ENCODE results near the gene MATN3.

MATN3 gene

GRCh38 chr2:20001361-20001863 is 11.1 kb downstream of the MATN3 start:
- DNase-seq (ENCODE audit: low read depth) = no peak

GRCh38 chr2:19993731-19994130 is 18.7 kb downstream of the MATN3 start:
- DNase-seq (ENCODE audit: low read depth) = no peak

GRCh38 chr2:19991895-19992294 is 20.6 kb downstream of the MATN3 start:
- no peak for DNase-seq (ENCODE audit: low read depth)

GRCh38 chr2:19990416-19990728 is 22.1 kb downstream of the MATN3 start:
- no peak for DNase-seq (ENCODE audit: low read depth)

- DNase-seq (ENCODE audit: low read depth) = peak; percentile 83
Measured at GRCh38 chr2:19989667-19990415, 22.6 kb downstream of the MATN3 start, which contains the start of gene WDR35. WDR35 (minus strand) TSS chr2:19990105; CDS start chr2:19990015, 90 bp downstream.

- DNase-seq (ENCODE audit: low read depth) = no peak
Measured at GRCh38 chr2:19989342-19989666, 23.2 kb downstream of the MATN3 start.

DNA sequence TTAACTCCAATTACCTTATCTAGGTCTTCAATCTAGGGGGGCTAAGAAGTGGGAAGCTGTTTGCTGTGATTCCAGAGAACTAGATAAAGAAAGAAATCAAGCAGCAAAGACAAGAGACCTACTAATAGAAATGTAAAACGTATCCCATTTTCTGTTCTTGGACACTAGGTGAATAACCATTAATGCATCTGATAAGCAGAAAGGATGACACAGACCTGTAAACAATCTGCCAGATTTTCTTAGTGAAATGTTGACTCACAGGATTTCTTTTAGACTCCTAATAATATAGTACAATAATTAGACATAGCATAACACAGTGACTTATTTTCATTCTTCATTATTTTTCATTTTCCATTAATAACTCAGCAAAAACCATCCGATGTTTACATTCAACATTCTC is 23.9 kb downstream of the MATN3 start:
- DNase-seq (ENCODE audit: low read depth) = no peak

DNA sequence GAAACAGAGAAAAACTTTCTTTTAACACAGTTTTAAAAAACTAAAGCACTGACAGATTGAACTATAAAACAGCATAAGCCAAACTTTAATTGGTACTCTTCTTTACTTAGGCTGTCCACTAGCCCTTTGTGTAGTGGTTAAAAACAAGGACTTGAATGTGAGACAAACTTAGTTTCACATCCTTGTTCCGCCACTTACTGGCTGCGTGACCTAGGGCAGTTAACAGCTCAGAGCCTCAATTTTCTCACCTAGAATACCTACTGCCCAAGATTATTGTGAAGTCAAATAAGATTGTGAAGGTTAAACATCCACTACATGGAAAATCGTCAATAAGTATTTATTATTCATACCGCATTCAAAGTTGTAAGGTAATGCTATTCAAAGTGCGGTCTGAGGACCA is 24.5 kb downstream of the MATN3 start:
- DNase-seq (ENCODE audit: low read depth) = no peak

- no peak for DNase-seq (ENCODE audit: low read depth)
Measured at GRCh38 chr2:19982268-19982667, 30.2 kb downstream of the MATN3 start.

DNA sequence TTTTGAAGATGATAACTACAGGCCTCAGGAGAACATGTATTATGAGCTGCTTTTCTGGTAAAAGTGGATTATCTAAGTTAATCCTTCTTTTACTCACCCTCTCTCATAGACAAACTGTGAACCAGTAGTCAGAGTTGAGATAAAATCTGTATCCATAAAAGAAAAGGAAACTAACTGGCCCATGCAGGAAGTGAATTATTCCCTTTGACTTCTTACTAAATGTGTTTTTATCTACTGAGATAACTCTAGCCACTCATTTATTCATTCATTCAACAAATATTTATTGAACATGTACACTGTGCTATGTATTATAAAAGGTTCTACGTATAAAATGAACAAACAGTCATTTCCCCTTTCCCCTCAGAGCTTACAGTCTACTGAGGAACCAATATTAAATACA is 32.5 kb downstream of the MATN3 start:
- DNase-seq (ENCODE audit: low read depth) = no peak

- DNase-seq (ENCODE audit: low read depth) = no peak
Measured at GRCh38 chr2:19973466-19973865, 39.0 kb downstream of the MATN3 start.

- DNase-seq (ENCODE audit: low read depth) = no peak
Measured at GRCh38 chr2:19971691-19972090, 40.8 kb downstream of the MATN3 start.

GRCh38 chr2:19963386-19963785 is 49.1 kb downstream of the MATN3 start:
- DNase-seq (ENCODE audit: low read depth) = no peak

- peak; percentile 65 for DNase-seq (ENCODE audit: low read depth)
Measured at GRCh38 chr2:19955544-19956422, 56.7 kb downstream of the MATN3 start.

GRCh38 chr2:19949071-19949470 is 63.4 kb downstream of the MATN3 start:
- DNase-seq (ENCODE audit: low read depth) = peak; percentile 39

GRCh38 chr2:19947184-19947940 is 65.1 kb downstream of the MATN3 start:
- no peak for DNase-seq (ENCODE audit: low read depth)

DNA sequence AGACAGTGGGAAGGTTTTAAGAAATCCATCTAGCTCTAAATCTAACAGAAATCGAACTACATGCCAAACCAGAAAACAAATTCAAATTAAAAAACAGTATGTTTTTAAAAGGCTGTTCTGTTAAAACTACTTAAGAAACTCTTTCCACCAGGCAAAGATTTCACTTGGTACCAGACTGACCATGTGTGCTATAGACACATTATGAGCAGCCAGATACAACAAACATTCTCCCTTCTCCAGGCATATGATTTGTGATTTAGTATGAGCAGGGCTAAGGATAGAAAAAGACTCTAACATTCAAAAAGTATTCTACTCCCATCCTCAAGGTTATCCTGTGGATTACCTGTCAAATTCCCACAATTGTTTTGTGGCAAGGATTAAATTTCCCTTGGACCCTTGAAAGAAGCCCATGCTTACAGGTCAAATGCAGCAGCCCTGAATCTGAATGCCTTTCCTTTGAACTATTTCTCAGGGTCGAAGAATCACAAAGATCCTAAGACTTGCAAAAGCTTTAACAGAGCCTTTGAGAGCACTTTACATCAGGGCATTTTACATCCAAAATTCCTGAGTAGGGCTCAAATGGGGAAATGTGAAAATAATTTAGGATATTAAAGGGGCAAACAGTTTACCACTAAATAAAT is 68.1 kb downstream of the MATN3 start:
- no peak for DNase-seq (ENCODE audit: low read depth)

DNA sequence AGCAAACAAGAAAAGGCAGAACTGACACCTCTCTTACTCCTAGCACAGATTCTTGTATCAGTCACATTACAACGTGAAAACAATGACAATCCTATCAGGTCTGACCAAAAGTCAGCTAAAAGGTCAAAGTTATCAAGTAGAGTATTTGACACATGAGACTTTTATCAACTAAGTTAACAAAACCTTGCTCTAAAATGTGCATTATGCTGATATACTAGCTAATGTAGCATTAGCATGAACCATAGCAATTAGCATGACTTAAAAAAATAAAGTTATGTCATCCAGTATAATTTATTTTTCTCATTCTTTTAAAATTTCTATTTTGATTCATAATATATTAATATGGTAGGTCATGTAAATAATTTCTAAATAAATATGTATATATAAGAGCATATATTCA is 69.3 kb downstream of the MATN3 start:
- DNase-seq (ENCODE audit: low read depth) = no peak

GRCh38 chr2:19942199-19942598 is 70.3 kb downstream of the MATN3 start:
- no peak for DNase-seq (ENCODE audit: low read depth)
